Subcutaneous abdominal adipose tissue (tissue), 5 donors: ENCODE measurements around the gene ANKRD33B.

Experiments used
- H3K27ac ChIP-seq: one replicate; pipeline ENCODE4 v1.7.0; 2013; ENCODE audit warnings: low read depth, mild to moderate bottlenecking, inconsistent platforms, low read length, moderate library complexity
- H3K27me3 ChIP-seq, 5 donors: one replicate each; pipeline ENCODE4 v1.7.0; 2013; ENCODE audit warnings: low read length in 5 of 5, inconsistent platforms in 1 of 5; ENCODE audit not compliant: control insufficient read depth in 5 of 5, insufficient read depth in 4 of 5
- H3K36me3 ChIP-seq, 5 donors: one replicate each; pipeline ENCODE4 v1.7.0; 2013; ENCODE audit warnings: low read length in 5 of 5; ENCODE audit not compliant: control insufficient read depth in 5 of 5, insufficient read depth in 5 of 5
- H3K4me1 ChIP-seq, 5 donors: one replicate each; pipeline ENCODE4 v1.7.0; 2013; ENCODE audit warnings: low read length in 5 of 5, mild to moderate bottlenecking in 3 of 5, moderate library complexity in 1 of 5; ENCODE audit not compliant: control insufficient read depth in 5 of 5, insufficient read depth in 5 of 5
- H3K4me3 ChIP-seq, 5 donors: one replicate each; pipeline ENCODE4 v1.7.0; 2013; ENCODE audit warnings: low read length in 5 of 5, low read depth in 1 of 5
- H3K9ac ChIP-seq, 5 donors: one replicate each; pipeline ENCODE4 v1.7.0; 2013; ENCODE audit warnings: low read length in 5 of 5, mild to moderate bottlenecking in 4 of 5, moderate library complexity in 3 of 5
- H3K9me3 ChIP-seq, 5 donors: one replicate each; pipeline ENCODE4 v1.7.0; 2013; ENCODE audit warnings: low read length in 5 of 5; ENCODE audit not compliant: control insufficient read depth in 5 of 5
- donor health status: healthy.
- donor health status: healthy.
- donor health status: healthy.
- donor health status: healthy.
- donor health status: healthy.

The ANKRD33B gene

GRCh38 chr5:10556289-10556807 lies 7.5 kb upstream of the ANKRD33B start:
- Histone ChIP-seq H3K27ac (no peak overlapping the region), H3K9me3 (no peaks in the 10 kb centered on the region), H3K27me3 (peaks cover 0 to 8% (median 0%) of the 10 kb centered on the region in 5 donors), H3K4me1 (peaks cover 2 to 23% (median 16%) of the 10 kb centered on the region in 5 donors), H3K4me3 (no peak overlapping the region), H3K36me3 (no peaks in the 10 kb centered on the region), H3K9ac (no peak overlapping the region)

GRCh38 chr5:10556893-10557746 lies 6.8 kb upstream of the ANKRD33B start:
- Histone ChIP-seq H3K9me3 (no peaks in the 10 kb centered on the region), H3K4me1 (peaks cover 2 to 17% (median 11%) of the 10 kb centered on the region in 5 donors), H3K36me3 (no peaks in the 10 kb centered on the region), H3K9ac (no peak overlapping the region), H3K27ac (no peak overlapping the region), H3K4me3 (no peak overlapping the region), H3K27me3 (peaks cover 0 to 8% (median 0%) of the 10 kb centered on the region in 5 donors)

- H3K27me3 ChIP-seq: peaks cover 0 to 16% (median 3%) of the 10 kb centered on the region in 5 donors
These were observed 4.7 kb upstream of the ANKRD33B start for GRCh38 chr5:10559151-10559550.

GRCh38 chr5:10559871-10560270 lies 4.0 kb upstream of the ANKRD33B start:
- Histone ChIP-seq H3K4me1 (peaks cover 2 to 33% (median 25%) of the 10 kb centered on the region in 5 donors), H3K27ac (no peak overlapping the region), H3K4me3 (no peak overlapping the region), H3K36me3 (no peaks in the 10 kb centered on the region), H3K27me3 (peaks cover 0 to 18% (median 4%) of the 10 kb centered on the region in 5 donors), H3K9me3 (no peaks in the 10 kb centered on the region), H3K9ac (no peak overlapping the region)

More at GRCh38 chr5:10559151-10559550, 4.7 kb upstream of the ANKRD33B start:
- H3K4me3 ChIP-seq: no peak overlapping the region
- H3K9me3 ChIP-seq: no peaks in the 10 kb centered on the region
- peaks cover 2 to 27% (median 19%) of the 10 kb centered on the region in 5 donors for H3K4me1 ChIP-seq
- no peak overlapping the region for H3K27ac ChIP-seq
- no peak overlapping the region for H3K9ac ChIP-seq
- H3K36me3 ChIP-seq: no peaks in the 10 kb centered on the region

GRCh38 chr5:10562201-10563109 lies 1.4 kb upstream of the ANKRD33B start:
- Histone ChIP-seq H3K27ac (no peak overlapping the region), H3K9me3 (no peaks in the 10 kb centered on the region), H3K36me3 (no peaks in the 10 kb centered on the region), H3K4me1 (peaks cover 2 to 45% (median 43%) of the 10 kb centered on the region in 5 donors), H3K9ac (no peak overlapping the region), H3K27me3 (peaks cover 0 to 20% (median 7%) of the 10 kb centered on the region in 5 donors), H3K4me3 (peak overlapping the region in 3 of 5 donors; percentile 44 to 81 (median 53))

- Histone ChIP-seq H3K9ac (peak overlapping the region in 3 of 5 donors; percentile 56 to 72 (median 66)), H3K9me3 (no peaks in the 10 kb centered on the region), H3K27ac (no peak overlapping the region), H3K27me3 (peaks cover 0 to 20% (median 7%) of the 10 kb centered on the region in 5 donors), H3K4me1 (peaks cover 4 to 54% (median 45%) of the 10 kb centered on the region in 5 donors), H3K36me3 (no peaks in the 10 kb centered on the region), H3K4me3 (peak overlapping the region in 4 of 5 donors; percentile 44 to 81 (median 52))
These were observed 543 bp upstream of the ANKRD33B start for GRCh38 chr5:10563110-10563944.

GRCh38 chr5:10564838-10565784 lies 1.2 kb downstream of the ANKRD33B start:
- peak overlapping the region; percentile 60 to 85 (median 70) for H3K4me3 ChIP-seq
- H3K9me3 ChIP-seq: no peaks in the 10 kb centered on the region
- H3K4me1 ChIP-seq: peaks cover 4 to 58% (median 52%) of the 10 kb centered on the region in 5 donors
- peak overlapping the region; percentile 37 for H3K27ac ChIP-seq
- peaks cover 0 to 20% (median 7%) of the 10 kb centered on the region in 5 donors for H3K27me3 ChIP-seq
- H3K36me3 ChIP-seq: no peaks in the 10 kb centered on the region
- peak overlapping the region in 3 of 5 donors; percentile 40 to 72 (median 55) for H3K9ac ChIP-seq

- Histone ChIP-seq H3K9ac (peak overlapping the region in 2 of 5 donors; percentile 41 to 62), H3K27ac (peak overlapping the region; percentile 26), H3K27me3 (peaks cover 0 to 20% (median 7%) of the 10 kb centered on the region in 5 donors), H3K36me3 (no peaks in the 10 kb centered on the region), H3K4me3 (peak overlapping the region; percentile 60 to 85 (median 70)), H3K4me1 (peaks cover 4 to 58% (median 52%) of the 10 kb centered on the region in 5 donors), H3K9me3 (no peaks in the 10 kb centered on the region)
These were observed 2.1 kb downstream of the ANKRD33B start for GRCh38 chr5:10565785-10566542.
